ENCODE measurements around the gene SNRPA. TPM values are rescaled to one million over a fixed set of nuclear protein-coding genes. Genes with fewer than 3 reads are reported as not detected.

Gene SNRPA
- total and polyA plus RNA-seq, 4 donors, result 44.5 to 77.4 (median 58.6) TPM

GRCh38 chr19:40745402-40745780 lies 5.6 kb upstream of the SNRPA start:
- Histone ChIP-seq H3K4me1 (ENCODE audit: control insufficient read depth in 5 of 5, insufficient read depth in 5 of 5, low read length in 5 of 5) (peaks cover 0 to 10% (median 4%) of the 10 kb centered on the region in 5 donors), H3K27me3 (ENCODE audit: control insufficient read depth in 3 of 3, insufficient read depth in 3 of 3, low read length in 2 of 3) (no peaks in the 10 kb centered on the region), H3K27ac (ENCODE audit: low read depth in 1 of 2, low read length in 1 of 2) (peak overlapping the region in 1 of 2 donors; percentile 80), H3K4me3 (no peak overlapping the region), H3K36me3 (ENCODE audit: control insufficient read depth in 4 of 4, insufficient read depth in 4 of 4, low read length in 4 of 4) (peaks cover 0 to 6% (median 4%) of the 10 kb centered on the region in 4 donors), H3K9ac (ENCODE audit: insufficient read depth in 1 of 2, low read length in 2 of 2) (no peak overlapping the region), H3K9me3 (ENCODE audit: control insufficient read depth in 4 of 4, insufficient read depth in 3 of 4, low read length in 3 of 4) (no peaks in the 10 kb centered on the region)
- no peak for ATAC-seq (ENCODE audit: insufficient read depth, low FRiP score)
- 76% methylated on average over 7 of the region's 7 CpGs for WGBS, 2 donors
- DNase-seq, result peak in 1 of 3 donors; percentile 24
- TF ChIP-seq CTCF (IDR thresholded peaks at IDR 0.05; ENCODE audit: control extremely low read depth, extremely low read depth), result no peak

DNA sequence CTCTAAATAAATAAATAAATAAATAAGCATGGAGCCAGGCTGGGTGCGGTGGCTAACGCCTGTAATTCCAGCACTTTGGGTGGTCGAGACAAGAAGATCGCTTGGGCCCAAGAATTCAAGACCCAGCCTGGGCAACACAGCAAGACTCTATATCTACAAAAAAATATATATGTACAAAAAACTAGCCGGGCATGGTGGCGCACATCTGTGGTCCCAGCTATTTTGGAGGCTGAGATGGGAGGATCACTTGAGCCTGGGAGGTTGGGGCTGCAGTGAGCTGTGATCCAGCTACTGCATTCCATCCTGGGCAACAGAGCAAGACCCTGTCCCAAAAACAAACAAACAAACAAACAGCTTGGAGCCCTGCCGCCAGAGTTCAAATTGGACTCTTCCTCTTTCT lies 3.5 kb upstream of the SNRPA start:
- Histone ChIP-seq H3K27ac (ENCODE audit: low read depth in 1 of 2, low read length in 1 of 2) (no peak overlapping the region), H3K4me1 (ENCODE audit: control insufficient read depth in 5 of 5, insufficient read depth in 5 of 5, low read length in 5 of 5) (peaks cover 0 to 20% (median 4%) of the 10 kb centered on the region in 5 donors), H3K27me3 (ENCODE audit: control insufficient read depth in 3 of 3, insufficient read depth in 3 of 3, low read length in 2 of 3) (no peaks in the 10 kb centered on the region), H3K36me3 (ENCODE audit: control insufficient read depth in 4 of 4, insufficient read depth in 4 of 4, low read length in 4 of 4) (peaks cover 0 to 6% (median 0%) of the 10 kb centered on the region in 4 donors), H3K9me3 (ENCODE audit: control insufficient read depth in 4 of 4, insufficient read depth in 3 of 4, low read length in 3 of 4) (no peaks in the 10 kb centered on the region), H3K4me3 (no peak overlapping the region), H3K9ac (ENCODE audit: insufficient read depth in 1 of 2, low read length in 2 of 2) (no peak overlapping the region)
- ATAC-seq (ENCODE audit: insufficient read depth, low FRiP score) (no peak), DNase-seq (no peak)
- WGBS, 2 donors, result 95 to 96% methylated on average over 7 of the region's 7 CpGs
- no peak for TF ChIP-seq CTCF (IDR thresholded peaks at IDR 0.05; ENCODE audit: control extremely low read depth, extremely low read depth)

DNA sequence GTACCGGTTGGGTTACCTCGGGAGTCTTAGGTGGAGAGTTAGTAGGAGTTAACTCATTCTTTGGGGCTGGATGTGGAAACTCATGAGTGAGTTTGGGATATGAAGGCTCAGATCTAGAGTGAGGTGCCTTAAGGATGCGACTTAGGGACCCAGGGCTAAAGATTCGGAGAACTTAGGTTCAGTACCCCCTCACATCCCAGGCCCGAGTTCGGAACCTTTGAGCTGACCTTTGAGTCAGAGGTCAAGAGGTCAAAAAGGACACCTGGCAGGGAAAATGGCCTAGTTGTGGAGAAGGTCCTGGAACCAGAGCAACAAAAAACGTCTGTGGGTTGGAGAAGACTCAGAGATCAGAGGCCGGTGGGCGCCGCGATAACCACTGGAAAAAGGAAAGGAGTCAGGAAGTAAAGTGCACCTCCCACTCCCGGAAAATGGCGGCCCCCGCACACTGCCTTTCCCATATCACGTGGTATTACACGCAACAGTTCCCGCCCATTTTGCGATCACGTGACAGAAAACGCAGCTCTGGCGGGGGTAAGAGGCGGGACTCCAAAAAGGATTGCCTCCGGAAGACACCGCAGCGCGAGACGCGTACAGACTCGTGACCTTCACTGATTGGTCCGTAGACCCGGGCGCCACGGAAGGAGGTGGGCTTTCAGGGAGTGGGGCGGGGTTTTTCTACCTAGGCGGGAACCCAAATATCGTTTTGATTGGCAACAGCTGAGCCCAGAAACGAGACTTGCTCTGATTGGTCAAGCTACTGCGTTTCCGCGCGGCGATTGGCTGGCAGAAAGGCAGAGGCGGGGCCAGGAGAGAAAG lies 737 bp upstream of the SNRPA start, which contains the start of gene ACTMAP:
ACTMAP (minus strand) TSS at position 420 of the 816 bp plus-strand sequence. CDS start 674 bp downstream, outside the sequence.
- ATAC-seq (ENCODE audit: insufficient read depth, low FRiP score), result peak; percentile 93
- no peak for TF ChIP-seq CTCF (IDR thresholded peaks at IDR 0.05; ENCODE audit: control extremely low read depth, extremely low read depth)
- Histone ChIP-seq H3K36me3 (ENCODE audit: control insufficient read depth in 4 of 4, insufficient read depth in 4 of 4, low read length in 4 of 4) (no peaks in the 10 kb centered on the region), H3K27me3 (ENCODE audit: control insufficient read depth in 3 of 3, insufficient read depth in 3 of 3, low read length in 2 of 3) (no peaks in the 10 kb centered on the region), H3K27ac (ENCODE audit: low read depth in 1 of 2, low read length in 1 of 2) (peak within 1 kb of the TSS; percentile 94 to 97), H3K4me1 (ENCODE audit: control insufficient read depth in 5 of 5, insufficient read depth in 5 of 5, low read length in 5 of 5) (peaks cover 0 to 26% (median 6%) of the 10 kb centered on the region in 5 donors), H3K9ac (ENCODE audit: insufficient read depth in 1 of 2, low read length in 2 of 2) (peak within 1 kb of the TSS; percentile 78 to 90), H3K9me3 (ENCODE audit: control insufficient read depth in 4 of 4, insufficient read depth in 3 of 4, low read length in 3 of 4) (no peaks in the 10 kb centered on the region), H3K4me3 (peak within 1 kb of the TSS; percentile 91)
- DNase-seq, result peak; percentile 100
- 0% methylated on average over 43 of the region's 43 CpGs for WGBS, 2 donors
